HG03439 (cell line): Measurements from ENCODE around the gene PON2.
A peak's percentile ranks its signal among the peaks of the same experiment; 100 is the strongest.
"Not testable (repeated sequence)": the region's sequence is repeated elsewhere in the genome, so short reads cannot be mapped to it uniquely, and the experiment has no call there.

Experiments used
- ATAC-seq: cut with Tn5 transposase; IDR thresholded peaks from one replicate; pipeline ENCODE4 v1.9.1; 2021; ENCODE audit warnings: mild to moderate bottlenecking, moderate library complexity; ENCODE audit not compliant: unreplicated experiment

Gene PON2

DNA sequence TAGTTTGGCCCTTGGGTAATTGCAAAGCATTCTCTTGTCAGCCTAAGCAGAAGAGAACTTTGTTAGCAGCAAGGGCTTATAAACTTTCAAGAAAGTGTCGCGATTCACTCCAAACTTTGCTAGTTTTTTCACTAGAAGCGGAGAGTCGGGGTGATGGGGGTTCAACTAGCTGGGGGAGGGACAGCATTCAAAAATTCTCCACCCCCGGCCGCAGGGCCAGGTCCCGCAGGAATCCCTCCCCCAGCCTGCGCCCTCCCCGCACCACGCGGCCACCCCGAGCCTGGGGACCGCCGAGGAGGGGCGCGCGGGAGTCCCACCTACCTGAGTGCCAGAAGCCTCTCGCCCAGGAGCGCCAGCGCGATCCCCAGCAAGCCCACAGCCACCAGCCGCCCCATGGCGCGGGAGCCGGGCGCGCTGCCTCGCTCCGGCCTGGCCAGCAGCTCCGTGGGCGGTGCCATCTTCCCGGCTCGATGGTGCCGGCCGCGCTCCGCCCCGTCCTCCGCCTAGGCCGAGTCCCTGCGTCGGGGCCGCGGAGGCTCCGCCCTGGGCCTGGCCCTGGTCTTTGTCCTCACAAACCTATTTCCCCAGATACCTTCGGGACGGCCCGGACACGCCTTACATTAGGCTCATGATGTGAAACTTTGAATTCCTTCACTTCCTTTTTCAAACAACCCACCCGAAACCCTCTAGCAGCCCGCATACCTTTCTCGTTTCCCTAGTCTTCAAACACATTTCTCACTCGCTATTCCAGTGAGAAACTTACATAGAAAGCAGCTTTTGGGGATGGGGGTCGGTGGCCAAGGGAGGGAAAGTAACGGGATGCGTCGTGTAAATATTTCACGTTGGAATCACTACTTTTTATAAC lies at the start of gene PON2:
Gene PON2, minus strand, starts transcription at position 472 of the 865 bp plus-strand sequence. Its CDS starts 77 bp downstream, at position 395.
- ATAC-seq, result peak; percentile 93

DNA sequence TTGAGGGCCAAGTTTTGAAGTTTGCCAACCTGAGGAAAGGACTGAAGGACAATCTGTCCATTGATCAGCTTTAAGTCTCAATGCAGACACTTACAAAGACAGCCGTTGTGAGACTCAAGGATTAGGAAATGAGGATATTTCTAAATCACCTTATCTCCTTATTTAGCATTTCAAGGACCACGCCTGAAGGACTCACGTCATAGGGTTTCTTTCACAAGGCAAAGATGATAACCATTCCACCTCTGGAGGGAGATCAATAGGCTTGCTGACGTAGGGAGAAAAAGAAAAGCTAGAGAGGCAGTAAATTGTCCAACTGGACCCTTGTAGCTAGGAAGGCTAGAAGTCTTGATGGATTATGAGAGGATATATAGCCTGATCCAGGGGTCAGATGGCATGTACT lies 47.6 kb upstream of the PON2 start:
- ATAC-seq, result no peak

DNA sequence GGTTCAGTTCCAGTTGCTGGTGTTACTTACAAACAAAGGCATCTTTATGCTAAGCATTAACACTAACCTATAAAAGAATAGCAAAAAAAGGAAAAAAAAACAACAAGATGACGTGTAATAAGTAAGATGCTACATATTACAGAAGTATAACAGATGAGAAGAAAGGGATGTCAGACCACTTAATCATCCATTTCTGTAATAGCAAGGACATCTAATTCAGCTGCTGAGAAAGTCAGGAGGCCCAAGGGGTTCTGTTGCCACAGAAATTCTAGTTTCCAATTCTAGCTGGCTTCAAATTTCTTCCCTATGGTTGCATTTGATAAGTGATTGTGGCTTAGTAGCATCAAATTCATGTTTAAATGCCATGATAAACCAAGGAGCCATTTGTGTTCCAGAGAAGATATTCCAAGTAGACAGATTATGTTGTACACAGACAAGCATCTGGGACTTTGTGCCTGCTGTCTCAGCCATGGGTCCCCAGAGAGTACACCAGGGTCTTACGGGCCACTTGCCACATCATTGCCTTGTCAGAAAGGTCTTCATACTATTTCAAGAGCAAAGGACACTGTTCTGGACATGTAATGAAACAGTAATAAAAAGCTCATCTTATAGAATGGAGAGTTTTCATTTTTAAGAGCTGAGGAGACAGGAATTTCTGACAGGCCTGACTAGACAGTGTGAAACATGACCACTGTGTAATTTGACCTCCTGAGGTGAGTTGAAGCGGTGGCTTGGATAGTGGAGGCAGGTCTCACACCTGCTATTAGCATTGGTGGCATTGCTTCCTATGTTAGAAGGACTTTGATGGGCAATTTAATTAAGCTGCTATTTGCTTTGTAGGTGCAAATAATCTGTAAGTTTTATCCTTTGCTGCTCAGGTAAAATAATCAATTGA lies 46.7 kb upstream of the PON2 start:
- ATAC-seq, result no peak

DNA sequence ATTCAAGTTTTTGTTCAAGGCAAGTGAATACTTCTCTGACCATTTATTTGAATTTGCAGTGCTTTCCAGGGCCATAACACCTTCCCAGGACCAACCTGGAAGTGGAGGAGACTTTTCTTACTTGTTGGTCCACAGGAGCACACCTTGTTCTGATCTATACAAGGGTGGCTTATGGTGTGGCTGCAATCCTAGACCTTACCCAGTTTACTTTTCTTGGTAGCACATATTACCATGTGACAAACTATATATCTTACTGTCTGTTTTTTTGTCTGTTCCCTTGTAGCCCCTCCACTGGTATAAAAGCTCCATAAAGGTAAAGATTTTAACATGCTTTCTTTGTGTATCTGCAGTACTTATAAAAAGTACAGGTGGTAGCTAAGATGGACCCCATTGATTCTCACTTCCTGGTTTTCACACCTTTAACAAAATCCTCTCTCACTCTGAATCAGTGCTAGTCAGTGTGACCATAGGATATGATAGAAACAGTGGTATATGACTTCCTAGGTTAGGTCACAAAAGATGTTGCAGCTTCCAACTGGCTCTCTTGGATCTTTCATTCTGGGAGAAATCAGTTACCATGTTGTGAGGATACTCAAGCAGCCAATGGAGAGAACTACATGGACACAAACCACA lies 45.3 kb upstream of the PON2 start:
- ATAC-seq, result no peak

DNA sequence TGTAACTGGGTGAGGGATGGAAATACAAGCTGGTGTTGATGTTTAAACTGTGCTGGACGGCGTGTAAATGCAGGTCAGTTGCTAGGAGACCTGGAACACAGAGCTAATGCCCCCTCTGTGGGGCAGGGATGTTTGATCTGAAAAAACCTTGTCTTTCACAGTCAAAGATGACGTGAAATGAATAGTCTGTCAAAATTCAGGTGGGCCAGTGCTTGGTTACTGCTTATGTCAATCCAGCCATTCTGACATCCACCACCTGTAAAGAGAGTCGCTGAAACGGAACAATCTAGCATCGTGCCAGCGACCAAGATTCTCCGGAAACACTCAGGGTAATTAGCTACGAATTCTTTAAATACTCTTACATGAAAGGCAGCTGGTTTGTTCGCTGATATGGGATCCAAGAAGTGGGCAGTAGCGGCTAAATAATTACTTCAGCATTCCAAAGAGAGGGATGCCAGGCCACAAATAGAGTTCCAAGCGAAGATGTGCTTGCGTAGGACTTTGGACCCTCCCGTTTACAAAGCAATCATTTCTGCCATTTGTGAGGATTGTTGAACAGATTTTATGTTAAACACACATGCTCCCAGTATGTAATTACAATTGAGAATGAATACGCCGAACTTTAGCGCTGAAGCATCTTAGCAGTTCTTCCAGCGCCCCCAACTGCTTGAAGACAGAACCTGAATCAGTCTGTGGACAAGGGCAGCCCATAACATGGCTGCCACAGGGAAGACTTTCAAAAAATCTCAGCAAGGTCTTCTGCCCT lies 43.6 kb upstream of the PON2 start:
- ATAC-seq, result no peak

DNA sequence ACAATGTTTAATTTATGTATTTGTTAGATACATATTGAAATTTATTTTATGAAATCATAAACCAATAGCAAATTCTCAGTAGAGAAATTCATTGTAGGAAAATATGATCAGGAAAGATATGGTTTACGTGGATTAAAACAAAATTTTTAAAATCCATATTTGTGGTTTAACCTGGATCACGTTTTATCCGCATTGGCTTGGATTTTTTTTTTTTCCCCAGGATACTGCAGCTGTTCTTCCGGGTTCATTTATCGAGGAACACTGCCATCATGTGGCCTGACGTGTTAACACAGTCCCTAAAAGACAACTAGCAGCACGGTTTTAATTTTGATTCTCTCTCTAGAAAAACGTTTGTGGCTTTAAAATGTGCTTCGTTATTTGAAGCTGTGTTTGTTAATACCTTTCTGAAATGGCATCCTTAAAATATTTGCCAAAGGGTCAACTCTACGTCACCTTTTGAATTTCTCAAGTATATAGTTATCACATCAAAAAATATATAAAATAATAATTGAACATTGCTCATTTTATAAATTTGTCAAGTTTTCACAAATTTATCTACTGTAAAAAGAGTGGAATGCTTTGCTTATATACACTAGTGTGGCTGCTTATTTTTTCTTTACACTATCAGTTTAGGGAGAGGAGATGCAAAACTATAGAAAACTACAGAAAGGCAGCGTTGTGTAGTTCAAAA lies 42.2 kb upstream of the PON2 start:
- peak; percentile 55 for ATAC-seq

DNA sequence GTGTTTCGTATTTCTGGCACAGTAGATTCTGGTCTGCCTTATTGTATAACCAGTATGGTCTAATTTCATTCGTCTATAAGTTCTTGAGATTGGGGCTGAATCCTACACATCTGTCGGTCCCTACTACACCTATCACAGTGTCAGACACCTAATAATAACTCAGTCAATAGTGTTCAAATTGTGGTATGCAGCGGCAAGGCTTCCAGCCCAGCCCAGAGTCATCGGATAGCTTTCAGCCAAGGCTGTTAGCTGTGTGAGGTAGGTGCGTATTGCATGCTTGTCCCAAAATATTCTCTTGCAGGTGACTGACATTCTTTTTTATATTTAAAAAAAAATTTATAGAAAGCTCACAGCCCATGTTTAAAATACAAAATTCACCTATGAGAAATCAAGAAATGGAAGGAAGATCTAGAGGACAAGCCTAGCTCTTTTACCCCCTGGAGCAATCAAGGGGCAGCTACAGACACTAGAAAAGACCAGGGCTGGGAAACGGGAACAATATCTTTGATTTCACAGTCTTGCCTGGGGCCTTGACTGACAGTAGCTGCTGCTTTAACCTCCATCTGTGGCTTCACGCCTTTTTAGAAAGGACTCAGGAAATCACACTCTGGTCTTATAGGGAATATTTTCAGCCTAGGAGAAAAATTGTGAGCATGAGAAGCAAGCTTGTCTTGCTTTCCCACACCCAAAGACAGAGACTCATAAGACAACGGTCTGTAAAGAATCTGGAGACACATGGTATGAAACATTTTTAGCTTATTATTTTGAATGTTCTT lies 41.4 kb upstream of the PON2 start:
- ATAC-seq, result no peak

DNA sequence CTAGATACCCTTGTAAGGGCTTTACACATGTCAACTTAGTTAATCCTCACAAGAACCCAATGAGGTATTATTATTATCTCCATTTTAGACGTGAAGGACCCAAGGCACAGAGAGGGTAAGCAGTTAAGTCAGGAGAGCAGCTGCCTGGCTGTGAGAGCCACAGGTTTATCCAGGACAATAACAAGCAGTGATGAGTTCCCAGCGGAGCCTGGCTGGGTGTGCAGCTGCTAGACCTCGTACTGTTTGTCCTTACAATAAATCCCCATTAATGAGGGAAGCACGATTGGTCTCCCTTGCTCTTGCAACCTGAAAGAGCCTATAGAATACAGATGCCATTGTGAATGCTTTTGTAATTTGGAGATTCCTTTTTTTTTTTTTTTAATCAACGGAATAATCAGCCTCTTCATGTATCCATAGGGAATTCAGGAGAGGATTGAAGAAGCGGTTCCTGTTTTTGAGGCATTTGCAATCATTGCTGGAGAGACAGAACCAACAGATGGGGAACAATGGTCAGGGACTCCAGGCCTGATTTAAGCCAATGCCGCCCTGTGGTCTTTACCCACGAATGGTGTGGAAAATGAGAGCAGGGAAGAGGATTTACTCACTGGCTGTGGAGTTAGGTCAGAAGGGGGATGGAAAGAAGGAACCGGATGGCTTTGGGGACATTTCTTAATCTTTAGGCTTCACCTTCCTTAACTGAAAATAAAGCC lies 38.6 kb upstream of the PON2 start:
- ATAC-seq, result no peak

DNA sequence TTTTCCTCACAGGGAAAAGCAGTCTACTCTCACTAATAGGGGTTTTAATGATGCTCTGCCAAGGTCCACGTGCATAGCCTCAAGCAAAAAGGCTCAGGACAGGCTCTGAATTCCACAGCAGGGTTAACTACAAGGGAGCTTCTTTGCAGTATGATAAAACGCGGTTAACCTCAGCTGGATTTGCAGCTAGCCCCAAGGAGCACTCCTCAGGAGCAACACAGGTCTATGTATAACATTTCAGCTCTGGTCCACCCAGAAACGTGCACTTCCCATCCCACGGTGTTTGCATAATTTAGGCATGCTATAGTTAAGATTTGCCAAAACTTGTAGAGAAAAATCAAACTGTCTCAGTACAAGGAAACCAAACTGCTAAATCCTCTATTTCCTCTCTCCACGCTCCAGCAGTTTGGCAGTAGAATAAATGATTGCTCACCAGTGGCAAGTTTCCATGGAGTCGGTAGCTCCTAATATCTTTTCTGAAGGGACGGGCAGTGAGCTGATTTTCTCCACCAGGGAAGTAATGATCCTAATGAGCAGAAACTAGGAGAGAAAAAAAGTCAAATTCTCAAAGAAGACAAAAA lies 37.8 kb upstream of the PON2 start:
- ATAC-seq, result no peak

DNA sequence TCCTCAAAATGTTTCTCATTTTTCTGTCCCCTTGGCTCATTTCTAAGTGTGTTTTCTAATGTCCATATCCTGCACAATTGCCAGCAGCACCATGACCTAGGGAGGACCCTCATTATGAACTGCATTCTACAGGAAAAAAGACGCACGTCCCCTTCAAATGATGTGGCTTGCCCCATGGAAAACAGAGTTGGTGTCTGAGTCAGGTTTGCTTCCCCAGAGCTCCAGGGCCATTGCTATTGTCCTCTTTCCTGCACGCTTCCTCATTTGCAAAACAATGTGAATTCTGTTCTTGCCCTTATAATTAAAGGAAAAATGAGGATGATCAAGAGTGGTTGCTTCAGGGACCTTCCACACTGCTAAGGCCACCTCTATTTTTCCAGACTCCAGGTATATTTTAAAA lies 36.2 kb upstream of the PON2 start:
- no peak for ATAC-seq

DNA sequence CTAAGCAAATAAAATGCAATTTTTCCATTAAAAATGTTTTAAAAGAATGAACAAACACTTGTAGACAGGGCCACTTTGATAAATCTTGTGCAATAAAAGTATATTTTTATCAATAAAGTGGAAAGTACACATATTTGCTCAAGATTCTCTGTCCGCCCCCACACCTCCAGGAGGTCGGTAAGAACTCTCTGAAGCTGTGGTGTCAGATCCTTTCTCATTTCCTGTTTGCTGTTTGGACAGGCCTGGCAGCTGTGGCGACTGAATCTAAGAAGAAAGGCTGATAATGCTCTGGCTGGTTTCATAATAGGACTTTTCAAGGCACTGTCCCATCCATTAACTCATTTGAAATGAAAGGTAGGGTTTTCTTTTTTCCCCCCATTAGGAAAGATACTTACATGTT lies 35.6 kb upstream of the PON2 start:
- peak; percentile 94 for ATAC-seq

DNA sequence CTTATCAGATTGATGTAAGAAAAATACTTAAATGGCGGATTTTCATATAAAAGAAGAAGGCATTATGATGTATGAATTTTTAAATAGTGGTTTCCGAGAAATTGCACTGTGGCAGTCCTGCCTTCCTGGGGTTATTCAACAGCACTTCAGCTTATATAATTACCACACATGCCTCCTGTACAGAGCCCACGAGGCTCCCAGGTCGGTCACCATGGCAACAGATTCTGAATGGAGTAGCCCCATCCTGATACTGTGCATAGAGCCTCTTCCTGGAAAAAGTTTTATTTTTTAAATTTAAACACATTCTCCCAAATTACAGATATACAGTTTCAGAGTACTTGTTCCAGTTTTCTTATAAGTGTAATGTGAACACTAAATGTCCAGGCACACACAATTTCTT lies 35.0 kb upstream of the PON2 start:
- ATAC-seq, result no peak

DNA sequence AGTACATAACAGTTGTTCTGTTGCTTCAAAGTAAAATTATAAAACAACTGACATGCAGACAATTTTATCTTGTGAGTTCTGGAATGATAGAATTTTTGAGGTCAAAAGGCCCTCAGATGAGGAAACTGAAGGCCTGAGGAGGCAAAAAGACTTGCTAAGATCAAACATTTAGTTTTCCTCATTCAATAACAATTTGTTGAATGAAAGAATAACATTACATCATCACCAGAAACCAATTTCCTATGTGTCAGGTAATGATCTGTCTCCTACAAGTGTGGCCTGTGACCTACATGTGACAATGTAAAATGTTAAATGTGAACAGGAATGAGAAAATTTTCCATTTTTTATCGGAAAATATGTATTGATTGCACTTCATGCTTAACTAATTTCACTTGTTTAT lies 34.4 kb upstream of the PON2 start:
- no peak for ATAC-seq

DNA sequence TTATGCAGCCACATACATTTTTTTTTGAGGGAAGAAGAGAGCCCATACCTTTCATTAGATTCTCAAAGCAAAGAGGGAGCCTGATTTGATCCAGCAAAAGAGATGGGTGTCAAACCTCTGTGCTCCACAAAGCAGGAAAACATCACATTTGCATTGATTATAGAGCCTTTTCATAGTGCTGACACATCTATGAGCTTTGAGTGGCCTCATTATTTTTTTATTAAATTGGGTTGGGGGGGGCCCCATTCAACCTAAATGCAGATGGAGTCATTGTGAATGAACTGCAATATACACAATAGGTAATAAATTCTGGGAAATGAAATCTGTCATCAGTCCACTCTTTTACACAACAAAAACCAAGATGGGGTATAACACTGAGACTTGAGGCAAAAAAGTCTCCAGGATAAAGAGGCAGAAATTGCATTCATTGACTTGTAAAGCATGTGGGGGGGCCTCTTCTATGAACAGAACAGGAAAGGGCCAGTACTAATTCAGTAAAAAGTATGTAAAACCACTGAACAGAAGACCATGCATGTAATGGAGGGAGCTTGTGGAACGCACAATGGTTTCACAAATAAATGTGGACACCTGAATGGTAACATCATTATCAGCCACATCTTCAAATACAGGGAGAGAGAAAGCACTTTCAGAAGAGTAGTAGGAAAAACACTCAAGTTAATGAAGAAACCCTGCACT lies 33.2 kb upstream of the PON2 start:
- ATAC-seq, result no peak

DNA sequence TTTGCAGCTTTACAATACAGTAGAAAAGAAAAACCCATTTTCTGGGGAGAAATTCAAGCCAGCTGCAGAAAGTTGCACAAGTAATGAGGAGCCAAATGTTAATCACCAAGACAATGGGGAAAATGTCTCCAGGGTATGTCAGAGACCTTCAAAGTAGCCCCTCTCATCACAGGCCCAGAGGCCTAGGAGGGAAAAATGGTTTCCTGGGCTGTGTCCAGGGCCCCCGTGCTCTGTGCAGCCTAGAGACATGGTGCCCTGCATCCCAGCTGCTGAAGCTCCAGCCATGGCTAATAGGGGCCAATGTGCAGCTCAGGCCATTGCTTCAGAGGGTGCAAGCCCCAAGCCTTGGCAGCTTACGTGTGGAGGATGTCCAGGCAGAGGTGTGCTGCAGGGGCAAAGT lies 25.8 kb upstream of the PON2 start:
- ATAC-seq, result not testable (repeated sequence)

DNA sequence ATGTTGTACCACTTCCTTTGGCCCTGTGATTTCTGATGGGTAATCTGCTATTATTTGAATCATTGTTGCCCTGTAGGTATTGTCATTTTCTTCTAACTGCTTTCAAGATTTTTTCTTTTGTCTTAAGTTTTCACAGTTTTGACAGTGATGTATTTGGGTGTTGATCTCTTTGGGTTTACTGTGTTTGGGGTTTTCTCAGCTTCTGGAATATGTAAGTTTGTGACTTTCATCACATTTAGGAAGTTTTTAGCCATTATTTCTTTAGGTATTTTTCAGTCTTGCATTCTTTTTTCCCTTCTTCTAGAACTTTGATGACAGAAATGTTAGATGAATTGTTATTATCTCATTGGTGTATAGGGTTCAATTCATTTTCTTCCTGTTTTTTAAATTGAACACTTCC lies 23.1 kb upstream of the PON2 start:
- ATAC-seq, result no peak

DNA sequence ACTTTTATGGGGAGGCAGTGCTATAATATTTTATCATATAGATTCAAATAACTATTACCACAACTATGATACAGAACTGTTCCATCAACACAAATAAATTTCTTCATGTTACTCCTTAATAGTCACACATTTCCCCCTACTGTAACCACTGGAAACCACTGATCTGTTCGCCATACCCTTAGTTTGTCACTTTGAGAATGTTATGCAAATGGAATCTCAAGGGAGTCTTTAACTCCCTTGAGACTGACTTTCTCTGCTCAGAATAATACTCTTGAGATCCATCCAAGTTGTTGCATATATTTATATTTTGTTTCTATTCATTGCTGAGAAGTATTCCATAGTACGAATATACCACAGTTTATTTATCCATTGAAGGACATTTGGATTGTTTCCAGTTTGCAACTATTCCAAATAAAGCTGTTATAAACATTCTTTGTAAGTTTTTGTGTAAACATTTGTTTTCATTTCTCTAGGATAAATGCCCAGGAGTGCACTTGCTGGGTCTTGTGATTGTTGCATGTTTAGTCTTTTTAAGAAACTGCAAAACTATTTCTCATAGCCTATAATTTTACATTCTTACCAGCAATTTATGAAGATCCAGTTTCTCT lies 19.7 kb upstream of the PON2 start:
- no peak for ATAC-seq
